MM.1S (cell line): ENCODE results near the gene LANCL2.

ENCODE experiments used
- DNase-seq: peaks from one replicate; pipeline ENCODE4 v3.0.0-alpha.2; 2015
- H2AFZ ChIP-seq: fragments of 300-600 bp; sonication (generic); 2 replicates; pipeline ENCODE4 v1.6.0; 2016; ENCODE audit warnings: antibody characterized with exemption, low read length
- H3F3A ChIP-seq: fragments of 300-600 bp; sonication (generic); 2 replicates; pipeline ENCODE4 v1.6.1; 2016; ENCODE audit warnings: mild to moderate bottlenecking, antibody characterized with exemption, low read length, moderate library complexity, mixed read lengths; ENCODE audit not compliant: insufficient read depth
- H3K27ac ChIP-seq: fragments of 300-600 bp; sonication (generic); 2 replicates; pipeline ENCODE4 v1.5.1; 2016; ENCODE audit warnings: mild to moderate bottlenecking, low read length
- H3K27me3 ChIP-seq: fragments of 300-600 bp; sonication (generic); replicated peaks from 2 replicates; pipeline ENCODE4 v1.6.0; 2016; ENCODE audit warnings: low read length; ENCODE audit not compliant: insufficient read depth
- H3K36me3 ChIP-seq: fragments of 300-600 bp; sonication (generic); replicated peaks from 2 replicates; pipeline ENCODE4 v1.6.1; 2016; ENCODE audit warnings: mild to moderate bottlenecking, low read length, mixed read lengths; ENCODE audit not compliant: insufficient read depth
- H3K4me1 ChIP-seq: fragments of 300-600 bp; sonication (generic); 2 replicates; pipeline ENCODE4 v1.6.1; 2016; ENCODE audit warnings: low read length, mixed read lengths
- H3K4me2 ChIP-seq: fragments of 300-600 bp; sonication (generic); 2 replicates; pipeline ENCODE4 v1.6.0; 2016; ENCODE audit warnings: low read depth, low read length
- H3K4me3 ChIP-seq: fragments of 300-600 bp; sonication (generic); 2 replicates; pipeline ENCODE4 v1.5.1; 2016; ENCODE audit warnings: low read length, mixed read lengths
- H3K79me2 ChIP-seq: fragments of 300-600 bp; sonication (generic); 2 replicates; pipeline ENCODE4 v1.6.1; 2016; ENCODE audit warnings: mixed run types, low read length, mixed read lengths
- H3K9ac ChIP-seq: fragments of 300-600 bp; sonication (generic); 2 replicates; pipeline ENCODE4 v1.6.1; 2016; ENCODE audit warnings: low read length, mixed read lengths
- H3K9me2 ChIP-seq: fragments of 300-600 bp; sonication (generic); replicated peaks from 2 replicates; pipeline ENCODE4 v1.6.1; 2016; ENCODE audit warnings: mild to moderate bottlenecking, low read length, mixed read lengths; ENCODE audit not compliant: insufficient read depth
- H3K9me3 ChIP-seq: fragments of 300-600 bp; sonication (generic); replicated peaks from 2 replicates; pipeline ENCODE4 v1.6.1; 2016; ENCODE audit warnings: mild to moderate bottlenecking, low read length, mixed read lengths; ENCODE audit not compliant: insufficient read depth
- H4K20me1 ChIP-seq: fragments of 300-600 bp; sonication (generic); 2 replicates; pipeline ENCODE4 v1.6.1; 2016; ENCODE audit warnings: mild to moderate bottlenecking, low read length, moderate library complexity, mixed read lengths; ENCODE audit not compliant: insufficient read depth
- CTCF ChIP-seq: fragments of 300-600 bp; sonication (generic); IDR thresholded peaks from 2 replicates; pipeline ENCODE4 v1.5.1; 2016; ENCODE audit warnings: antibody characterized with exemption, low read length, mixed read lengths
- EZH2 ChIP-seq: fragments of 300-600 bp; sonication (generic); optimal IDR thresholded peaks from 2 replicates; pipeline ENCODE3; 2017; ENCODE audit warnings: low read depth, mild to moderate bottlenecking, antibody characterized with exemption, low read length, mixed read lengths
- EZH2phosphoT487 ChIP-seq: fragments of 300-600 bp; sonication (generic); IDR thresholded peaks from 2 replicates; pipeline ENCODE4 v1.6.1; 2018; ENCODE audit warnings: antibody characterized with exemption, low read length

Gene LANCL2

GRCh38 chr7:55432506-55432905 lies 67.4 kb downstream of the LANCL2 start:
- Histone ChIP-seq H4K20me1 (no peaks in the 10 kb centered on the region), H3F3A (0 out of 2 replicates have a peak, but pooled peaks cover 4% of the 10 kb centered on the region), H3K4me1 (no peaks in the 10 kb centered on the region), H3K4me3 (no peak overlapping the region), H2AFZ (no peak overlapping the region), H3K9ac (no peak overlapping the region), H3K27me3 (no peaks in the 10 kb centered on the region), H3K4me2 (no peak overlapping the region), H3K27ac (no peak overlapping the region), H3K36me3 (no peaks in the 10 kb centered on the region), H3K9me2 (no peaks in the 10 kb centered on the region), H3K9me3 (no peaks in the 10 kb centered on the region), H3K79me2 (no peaks in the 10 kb centered on the region)
- TF ChIP-seq EZH2phosphoT487 (no peak), EZH2 (no peak), CTCF (no peak)
- no peak for DNase-seq

GRCh38 chr7:55432939-55433784 lies 68.0 kb downstream of the LANCL2 start:
- Histone ChIP-seq H3K27me3 (no peaks in the 10 kb centered on the region), H3K9ac (no peak overlapping the region), H3K9me2 (no peaks in the 10 kb centered on the region), H3K36me3 (no peaks in the 10 kb centered on the region), H3K79me2 (no peaks in the 10 kb centered on the region), H3K4me1 (no peaks in the 10 kb centered on the region), H3K4me2 (no peak overlapping the region), H3K9me3 (no peaks in the 10 kb centered on the region), H2AFZ (no peak overlapping the region), H3K27ac (no peak overlapping the region), H4K20me1 (no peaks in the 10 kb centered on the region), H3F3A (0 out of 2 replicates have a peak, but pooled peaks cover 4% of the 10 kb centered on the region), H3K4me3 (no peak overlapping the region)
- DNase-seq: peak; percentile 48
- no peak for TF ChIP-seq EZH2phosphoT487
- peak; percentile 50 for TF ChIP-seq CTCF

- Histone ChIP-seq H3K4me1 (no peaks in the 10 kb centered on the region), H3K27ac (no peak overlapping the region), H3K27me3 (no peaks in the 10 kb centered on the region), H2AFZ (no peak overlapping the region), H3K36me3 (no peaks in the 10 kb centered on the region), H3F3A (0 out of 2 replicates have a peak, but pooled peaks cover 4% of the 10 kb centered on the region), H3K79me2 (no peaks in the 10 kb centered on the region), H4K20me1 (no peaks in the 10 kb centered on the region), H3K4me3 (no peak overlapping the region), H3K4me2 (no peak overlapping the region), H3K9ac (no peak overlapping the region), H3K9me2 (no peaks in the 10 kb centered on the region), H3K9me3 (no peaks in the 10 kb centered on the region)
- no peak for DNase-seq
- TF ChIP-seq EZH2phosphoT487: no peak
- TF ChIP-seq EZH2: no peak
- no peak for TF ChIP-seq CTCF
These were observed 70.3 kb downstream of the LANCL2 start for GRCh38 chr7:55435466-55435865.
